Caco-2 (cell line): ENCODE data around the gene PLA2G2D. TPM values are rescaled to one million over a fixed set of nuclear protein-coding genes. Genes with fewer than 3 reads are reported as not detected.

Source experiments
- BruUV-seq: library from RNA; stranded (reverse); fragments of 400-500 nt; replicated peaks from 2 replicates; lab custom pipeline; 2021; lab: Mats Ljungman, UMichigan
- CTCF ChIA-PET: fragments of 300-600 bp; sonication (Branson Sonifier 250); formaldehyde crosslinking; loops from one replicate; lab custom pipeline; 2022; ENCODE audit warnings: antibody characterized with exemption; lab: Charles Lee
- POLR2A ChIA-PET: fragments of 300-600 bp; sonication (Branson Sonifier 250); formaldehyde crosslinking; loops from one replicate; lab custom pipeline; 2022; ENCODE audit warnings: antibody characterized with exemption; lab: Charles Lee
- DNase-seq, 2 experiments: peaks; one replicate each; pipeline versions ENCODE4 v3.0.0 to v3.0.0-alpha.2; 2020 to 2022
- H3K27me3 ChIP-seq: replicated peaks from 2 replicates; pipeline ENCODE4 v1.6.0; 2011; ENCODE audit warnings: low read length; ENCODE audit not compliant: control insufficient read depth, insufficient read depth
- H3K36me3 ChIP-seq: 2 replicates; pipeline ENCODE4 v1.5.1; 2011; ENCODE audit warnings: low read length; ENCODE audit not compliant: control insufficient read depth, insufficient read depth
- H3K4me1 ChIP-seq: fragments of 250-450 bp; sonication (Bioruptor Pico); 2 replicates; pipeline ENCODE4 v1.5.1; 2020; ENCODE audit warnings: mild to moderate bottlenecking
- H3K4me3 ChIP-seq: 2 replicates; pipeline ENCODE4 v1.5.1; 2011; ENCODE audit warnings: low read depth, mild to moderate bottlenecking, control low read depth, low read length
- H3K9me3 ChIP-seq: fragments of 250-450 bp; sonication (Bioruptor Pico); 2 replicates; pipeline ENCODE4 v1.5.1; 2020; ENCODE audit warnings: mild to moderate bottlenecking, moderate library complexity
- H3K27ac Mint-ChIP-seq: one replicate; pipeline ENCODE4 v1.8.0; 2022; ENCODE audit warnings: mixed read lengths; ENCODE audit not compliant: unreplicated experiment
- H3K27me3 Mint-ChIP-seq: one replicate; pipeline ENCODE4 v1.8.0; 2022; ENCODE audit warnings: mixed read lengths; ENCODE audit not compliant: insufficient read depth, unreplicated experiment
- H3K36me3 Mint-ChIP-seq: one replicate; pipeline ENCODE4 v1.8.0; 2022; ENCODE audit warnings: mild to moderate bottlenecking, mixed read lengths; ENCODE audit not compliant: insufficient read depth, unreplicated experiment
- H3K4me1 Mint-ChIP-seq: one replicate; pipeline ENCODE4 v1.8.0; 2022; ENCODE audit warnings: low read depth, mixed read lengths; ENCODE audit not compliant: unreplicated experiment
- H3K4me3 Mint-ChIP-seq: one replicate; pipeline ENCODE4 v1.8.0; 2022; ENCODE audit warnings: mild to moderate bottlenecking, moderate library complexity, mixed read lengths; ENCODE audit not compliant: unreplicated experiment
- H3K9me3 Mint-ChIP-seq: one replicate; pipeline ENCODE4 v1.8.0; 2022; ENCODE audit warnings: mixed read lengths; ENCODE audit not compliant: unreplicated experiment
- intact Hi-C: fragments of 100-400 bp; cut with micrococcal nuclease; formaldehyde crosslinking; loops from one replicate; pipeline ENCODE4 v1.10.0; 2022; ENCODE audit not compliant: unreplicated experiment
- total RNA-seq: library from RNA; stranded (reverse); gene quantifications from 2 replicates; pipeline ENCODE4 v1.2.3, GENCODE V29; 2022
- TF ChIP-seq, protein P1 (sequence below), 2 experiments: fragments of 200-600 bp in 1 of 2; IDR thresholded peaks; 1 replicate in 1 of 2; 2 replicates in 1 of 2; pipeline versions ENCODE4 v1.5.1 to v1.8.0; 2011 to 2022; ENCODE audit warnings: antibody characterized with exemption in 1 of 2, control low read depth in 1 of 2, inconsistent platforms in 1 of 2, low read depth in 1 of 2, low read length in 1 of 2, mild to moderate bottlenecking in 1 of 2, moderate library complexity in 1 of 2; ENCODE audit not compliant: insufficient read depth in 1 of 2, severe bottlenecking in 1 of 2, unreplicated experiment in 1 of 2

The PLA2G2D gene
- total RNA-seq, 1 experiment from 2014 or later, result not detected

DNA sequence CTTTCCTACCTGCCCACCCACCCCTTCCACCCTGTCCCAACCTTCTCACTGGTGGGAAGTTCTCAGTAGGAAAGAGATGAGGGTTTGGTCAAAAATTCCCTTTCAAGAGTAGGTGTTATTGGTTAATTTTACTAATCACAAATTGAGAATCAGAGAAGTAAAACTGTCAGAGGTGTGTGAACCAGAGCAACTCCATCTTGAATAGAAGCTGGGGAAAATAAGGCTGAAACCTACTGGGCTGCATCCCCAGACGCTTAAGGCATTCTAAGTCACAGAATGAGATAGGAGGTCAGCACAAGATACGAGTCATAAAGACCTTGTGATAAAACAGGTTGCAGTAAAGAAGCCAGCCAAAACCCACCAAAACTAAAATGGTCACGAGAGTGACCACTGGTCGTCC lies 11.5 kb downstream of the PLA2G2D start:
- intact Hi-C loops, result no loop called here
- CTCF ChIA-PET, result no interaction called here

DNA sequence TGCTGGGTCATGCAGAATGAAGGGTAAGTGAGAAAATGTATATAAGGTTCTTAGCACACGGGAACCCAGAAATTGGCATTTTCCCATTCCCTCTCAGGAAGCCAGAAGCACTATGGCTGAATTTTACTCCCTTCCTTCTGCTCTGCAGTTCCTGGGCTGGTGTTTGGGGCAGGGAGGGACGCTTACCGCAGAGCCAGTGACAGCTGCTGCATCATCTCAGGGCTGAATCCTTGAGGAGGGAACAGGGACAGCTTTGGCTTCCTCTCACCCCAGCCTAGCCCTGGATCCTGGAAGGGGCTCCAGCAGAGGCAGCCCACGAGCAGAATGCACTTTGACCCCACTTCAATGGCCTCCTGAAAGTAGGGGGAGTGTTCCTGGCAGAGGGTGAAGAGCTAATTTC lies 12.0 kb downstream of the PLA2G2D start:
- Mint-ChIP-seq H3K4me1 (no peaks in the 10 kb centered on the region), H3K27ac (no peak overlapping the region), H3K9me3 (peaks cover 9% of the 10 kb centered on the region), H3K27me3 (no peaks in the 10 kb centered on the region), H3K36me3 (no peaks in the 10 kb centered on the region), H3K4me3 (no peak overlapping the region)
- Histone ChIP-seq H3K36me3 (no peaks in the 10 kb centered on the region), H3K4me3 (no peak overlapping the region), H3K4me1 (no peaks in the 10 kb centered on the region), H3K27me3 (no peaks in the 10 kb centered on the region), H3K9me3 (no peaks in the 10 kb centered on the region)
- POLR2A ChIA-PET, result no interaction called here
- DNase-seq, result no peak
- BruUV-seq, result no TSS peak
- TF ChIP-seq, protein P1, sequence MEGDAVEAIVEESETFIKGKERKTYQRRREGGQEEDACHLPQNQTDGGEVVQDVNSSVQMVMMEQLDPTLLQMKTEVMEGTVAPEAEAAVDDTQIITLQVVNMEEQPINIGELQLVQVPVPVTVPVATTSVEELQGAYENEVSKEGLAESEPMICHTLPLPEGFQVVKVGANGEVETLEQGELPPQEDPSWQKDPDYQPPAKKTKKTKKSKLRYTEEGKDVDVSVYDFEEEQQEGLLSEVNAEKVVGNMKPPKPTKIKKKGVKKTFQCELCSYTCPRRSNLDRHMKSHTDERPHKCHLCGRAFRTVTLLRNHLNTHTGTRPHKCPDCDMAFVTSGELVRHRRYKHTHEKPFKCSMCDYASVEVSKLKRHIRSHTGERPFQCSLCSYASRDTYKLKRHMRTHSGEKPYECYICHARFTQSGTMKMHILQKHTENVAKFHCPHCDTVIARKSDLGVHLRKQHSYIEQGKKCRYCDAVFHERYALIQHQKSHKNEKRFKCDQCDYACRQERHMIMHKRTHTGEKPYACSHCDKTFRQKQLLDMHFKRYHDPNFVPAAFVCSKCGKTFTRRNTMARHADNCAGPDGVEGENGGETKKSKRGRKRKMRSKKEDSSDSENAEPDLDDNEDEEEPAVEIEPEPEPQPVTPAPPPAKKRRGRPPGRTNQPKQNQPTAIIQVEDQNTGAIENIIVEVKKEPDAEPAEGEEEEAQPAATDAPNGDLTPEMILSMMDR (IDR thresholded peaks at IDR 0.05; ENCODE audit: insufficient read depth in 1 of 2, low read depth in 1 of 2, low read length in 1 of 2, severe bottlenecking in 1 of 2, unreplicated experiment in 1 of 2), result no peak
- intact Hi-C loops, result no loop called here
- CTCF ChIA-PET, result no interaction called here

More for the DNA sequence above, 11.5 kb downstream of the PLA2G2D start:
- Histone ChIP-seq H3K4me1 (no peaks in the 10 kb centered on the region), H3K36me3 (no peaks in the 10 kb centered on the region), H3K9me3 (no peaks in the 10 kb centered on the region), H3K4me3 (no peak overlapping the region), H3K27me3 (no peaks in the 10 kb centered on the region)
- Mint-ChIP-seq H3K27ac (no peak overlapping the region), H3K27me3 (no peaks in the 10 kb centered on the region), H3K4me1 (no peaks in the 10 kb centered on the region), H3K4me3 (no peak overlapping the region), H3K36me3 (no peaks in the 10 kb centered on the region), H3K9me3 (peaks cover 9% of the 10 kb centered on the region)
- POLR2A ChIA-PET, result no interaction called here
- BruUV-seq, result no TSS peak
- TF ChIP-seq, protein P1 (IDR thresholded peaks at IDR 0.05; ENCODE audit: insufficient read depth in 1 of 2, low read depth in 1 of 2, low read length in 1 of 2, severe bottlenecking in 1 of 2, unreplicated experiment in 1 of 2), result no peak
- DNase-seq, result no peak

DNA sequence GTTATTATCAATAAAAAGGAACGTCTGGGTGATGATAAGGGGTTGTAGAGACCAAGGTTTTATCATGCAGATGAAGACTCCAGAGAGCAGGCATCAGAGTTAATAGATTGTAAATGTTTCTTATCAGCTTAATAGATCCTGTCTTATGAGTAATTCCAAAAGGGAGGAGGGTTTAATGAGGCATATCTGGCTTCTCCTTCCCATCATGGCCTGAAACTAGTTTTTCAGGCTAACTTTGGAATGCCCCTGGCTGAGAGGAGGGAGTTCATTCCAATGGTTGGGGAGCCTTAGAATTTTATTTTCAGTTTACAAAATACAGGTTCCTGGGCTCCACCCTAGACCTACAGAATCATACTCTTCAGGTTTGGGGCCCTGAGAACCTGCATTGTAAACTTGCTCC lies 13.5 kb downstream of the PLA2G2D start:
- intact Hi-C loops, result no loop called here
- Histone ChIP-seq H3K27me3 (no peaks in the 10 kb centered on the region), H3K9me3 (no peaks in the 10 kb centered on the region), H3K36me3 (no peaks in the 10 kb centered on the region), H3K4me3 (no peak overlapping the region), H3K4me1 (no peaks in the 10 kb centered on the region)
- Mint-ChIP-seq H3K4me3 (no peak overlapping the region), H3K9me3 (peaks cover 9% of the 10 kb centered on the region), H3K36me3 (no peaks in the 10 kb centered on the region), H3K27me3 (no peaks in the 10 kb centered on the region), H3K27ac (no peak overlapping the region), H3K4me1 (no peaks in the 10 kb centered on the region)
- TF ChIP-seq, protein P1 (IDR thresholded peaks at IDR 0.05; ENCODE audit: insufficient read depth in 1 of 2, low read depth in 1 of 2, low read length in 1 of 2, severe bottlenecking in 1 of 2, unreplicated experiment in 1 of 2), result no peak
- DNase-seq, result no peak
- POLR2A ChIA-PET, result no interaction called here
- no TSS peak for BruUV-seq
- CTCF ChIA-PET, result no interaction called here
